Smooth muscle cell (in vitro differentiated cells): Measurements from ENCODE around the gene LSM11. TPM values are rescaled to one million over a fixed set of nuclear protein-coding genes. Genes with fewer than 3 reads are reported as not detected.

Experiments
- DNase-seq: peaks from one replicate; lab custom pipeline; 2025; ENCODE audit not compliant: unreplicated experiment; lab: John Stamatoyannopoulos, UW
- H2AFZ ChIP-seq: fragments of 200-600 bp; sonication (generic); 2 replicates; pipeline ENCODE4 v1.6.0; 2016; ENCODE audit warnings: antibody characterized with exemption, low read depth, mild to moderate bottlenecking
- H3F3A ChIP-seq: fragments of 200-600 bp; sonication (generic); 2 replicates; pipeline ENCODE4 v1.6.0; 2017; ENCODE audit warnings: antibody characterized with exemption, low read depth
- H3K27ac ChIP-seq: fragments of 200-600 bp; sonication (generic); 2 replicates; pipeline ENCODE4 v1.5.1; 2016; ENCODE audit warnings: low read depth, mild to moderate bottlenecking
- H3K27me3 ChIP-seq: fragments of 200-600 bp; sonication (generic); 2 replicates; pipeline ENCODE4 v1.6.1; 2016; ENCODE audit warnings: low read depth, mild to moderate bottlenecking
- H3K36me3 ChIP-seq: fragments of 200-600 bp; sonication (generic); 2 replicates; pipeline ENCODE4 v1.5.1; 2016; ENCODE audit warnings: low read depth
- H3K4me1 ChIP-seq: fragments of 200-600 bp; sonication (generic); 2 replicates; pipeline ENCODE4 v1.5.1; 2016; ENCODE audit warnings: low read depth
- H3K4me2 ChIP-seq: fragments of 200-600 bp; sonication (generic); 2 replicates; pipeline ENCODE4 v1.6.0; 2016; ENCODE audit warnings: mild to moderate bottlenecking
- H3K4me3 ChIP-seq: fragments of 200-600 bp; sonication (generic); 2 replicates; pipeline ENCODE4 v1.5.1; 2016; ENCODE audit warnings: mild to moderate bottlenecking
- H3K79me2 ChIP-seq: fragments of 200-600 bp; sonication (generic); 2 replicates; pipeline ENCODE4 v1.6.0; 2016; ENCODE audit warnings: low read depth, mild to moderate bottlenecking
- H3K9ac ChIP-seq: fragments of 200-600 bp; sonication (generic); 2 replicates; pipeline ENCODE4 v1.6.0; 2016; ENCODE audit warnings: low read depth
- H3K9me3 ChIP-seq: fragments of 200-600 bp; sonication (generic); replicated peaks from 2 replicates; pipeline ENCODE4 v1.5.1; 2016; ENCODE audit warnings: low read depth
- H4K20me1 ChIP-seq: fragments of 200-600 bp; sonication (generic); 2 replicates; pipeline ENCODE4 v1.6.0; 2016; ENCODE audit warnings: low read depth
- CTCF ChIP-seq: fragments of 200-600 bp; sonication (generic); IDR thresholded peaks from 2 replicates; pipeline ENCODE4 v1.5.1; 2017; ENCODE audit warnings: borderline replicate concordance, mild to moderate bottlenecking, antibody characterized with exemption; ENCODE audit not compliant: insufficient read depth, poor library complexity, severe bottlenecking
- WGBS: methylation state at CpG from one replicate; pipeline ENCODE4 v1.1.7; 2016; ENCODE audit warnings: low lambda C conversion rate; 5-methylcytosine and 5-hydroxymethylcytosine counted together
- polyA plus RNA-seq: library from polyadenylated mRNA; unstranded; fragments of >200 nt; fragmentation: Nextera tagmentation; extraction: Ambion mirVana; gene quantifications from 2 replicates; pipeline ENCODE4 v1.2.1, GENCODE V29; 2016
- total RNA-seq: library from RNA; depleted of rRNA; stranded (reverse); fragments of >200 nt; gene quantifications from 2 replicates; pipeline ENCODE4 v1.2.3, GENCODE V29; 2014

LSM11 gene
- total and polyA plus RNA-seq, 2 experiments from 2014 or later = 2.2 to 7.5 TPM

- WGBS = 85% methylated on average over 4 of the region's 4 CpGs
- Histone ChIP-seq H3K9ac (no peak overlapping the region), H3K36me3 (peaks cover 11% of the 10 kb centered on the region)
These were observed 49.8 kb downstream of the LSM11 start for GRCh38 chr5:157793301-157793700.

GRCh38 chr5:157799578-157799977 lies 56.1 kb downstream of the LSM11 start:
- Histone ChIP-seq H3F3A (no peaks in the 10 kb centered on the region), H3K36me3 (peaks cover 27% of the 10 kb centered on the region), H3K27me3 (no peaks in the 10 kb centered on the region), H3K9me3 (no peaks in the 10 kb centered on the region), H4K20me1 (peaks cover 14% of the 10 kb centered on the region), H2AFZ (no peak overlapping the region), H3K4me2 (no peak overlapping the region), H3K4me3 (no peak overlapping the region), H3K27ac (no peak overlapping the region), H3K79me2 (no peaks in the 10 kb centered on the region), H3K9ac (no peak overlapping the region), H3K4me1 (no peaks in the 10 kb centered on the region)
- TF ChIP-seq CTCF = no peak
- no peak for DNase-seq
- 100% methylated on average over 1 of the region's 1 CpG for WGBS

More at GRCh38 chr5:157793301-157793700, 49.8 kb downstream of the LSM11 start:
- H3F3A ChIP-seq = no peaks in the 10 kb centered on the region
- H2AFZ ChIP-seq = no peak overlapping the region
- H3K27me3 ChIP-seq = no peaks in the 10 kb centered on the region
- H3K9me3 ChIP-seq = no peaks in the 10 kb centered on the region
- no peak overlapping the region for H3K27ac ChIP-seq
- peaks cover 15% of the 10 kb centered on the region for H4K20me1 ChIP-seq
- no peak for TF ChIP-seq CTCF
- H3K79me2 ChIP-seq = no peaks in the 10 kb centered on the region
- no peak overlapping the region for H3K4me2 ChIP-seq
- no peak overlapping the region for H3K4me3 ChIP-seq
- H3K4me1 ChIP-seq = no peaks in the 10 kb centered on the region
- DNase-seq = no peak

DNA sequence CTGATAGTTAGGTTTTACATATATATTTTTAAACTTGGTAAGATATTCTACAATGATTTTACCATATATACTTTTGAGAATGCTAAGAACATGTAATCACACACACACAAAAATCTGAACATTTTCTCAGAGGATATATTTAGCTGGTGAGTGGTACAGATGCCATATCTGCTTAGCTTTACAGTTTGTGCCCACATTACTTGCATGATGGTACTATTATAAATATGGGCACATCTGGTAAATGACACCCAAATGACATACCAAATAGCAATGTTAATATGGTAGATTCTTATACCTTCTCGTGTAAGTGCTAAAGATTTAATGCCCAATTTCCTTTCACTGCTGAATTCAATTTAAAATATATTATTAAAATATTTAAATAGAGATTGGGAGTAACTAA lies 56.6 kb downstream of the LSM11 start:
- Histone ChIP-seq H3K4me3 (no peak overlapping the region), H3F3A (no peaks in the 10 kb centered on the region), H3K9me3 (no peaks in the 10 kb centered on the region), H3K9ac (no peak overlapping the region), H3K27me3 (no peaks in the 10 kb centered on the region), H3K4me2 (no peak overlapping the region), H3K27ac (no peak overlapping the region), H3K4me1 (no peaks in the 10 kb centered on the region), H2AFZ (no peak overlapping the region), H4K20me1 (peaks cover 14% of the 10 kb centered on the region), H3K36me3 (peaks cover 28% of the 10 kb centered on the region), H3K79me2 (no peaks in the 10 kb centered on the region)
- WGBS = 92% methylated on average over 1 of the region's 1 CpG
- no peak for TF ChIP-seq CTCF
- DNase-seq = no peak

DNA sequence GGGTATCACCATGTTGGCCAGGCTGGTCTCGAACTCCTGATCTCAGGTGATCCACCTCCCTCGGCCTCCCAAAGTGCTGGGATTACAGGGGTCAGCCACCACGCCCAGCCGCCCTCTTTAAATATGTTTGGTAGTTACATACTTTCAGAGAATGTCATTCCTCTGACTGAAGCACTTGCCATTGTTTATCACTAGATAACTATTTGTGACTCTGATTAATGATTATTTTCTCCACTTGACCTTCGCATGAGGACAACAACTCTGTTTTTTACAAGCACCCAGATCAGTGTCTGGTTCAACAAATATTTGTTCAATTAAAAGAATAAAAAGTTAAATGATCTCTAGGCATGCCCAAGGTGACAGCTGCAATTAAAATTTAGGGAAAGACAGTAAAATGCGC lies 59.2 kb downstream of the LSM11 start:
- H3K4me1 ChIP-seq = no peaks in the 10 kb centered on the region
- no peaks in the 10 kb centered on the region for H3K27me3 ChIP-seq
- no peaks in the 10 kb centered on the region for H3F3A ChIP-seq
- no peak for DNase-seq
- H3K36me3 ChIP-seq = peaks cover 32% of the 10 kb centered on the region
- no peak overlapping the region for H3K9ac ChIP-seq
- H3K4me2 ChIP-seq = no peak overlapping the region
- no peaks in the 10 kb centered on the region for H3K9me3 ChIP-seq
- H4K20me1 ChIP-seq = peaks cover 20% of the 10 kb centered on the region
- peaks cover 3% of the 10 kb centered on the region for H3K79me2 ChIP-seq
- no peak overlapping the region for H2AFZ ChIP-seq
- no peak overlapping the region for H3K4me3 ChIP-seq
- TF ChIP-seq CTCF = no peak
- 97% methylated on average over 6 of the region's 6 CpGs for WGBS
- no peak overlapping the region for H3K27ac ChIP-seq
